Measurements from ENCODE around the gene KNCN.

KNCN gene

GRCh38 chr1:46551597-46552095 lies at the start of gene KNCN:
Gene KNCN (minus strand): TSS chr1:46551647. CDS start chr1:46551215, 432 bp downstream.
- DNase-seq (ENCODE audit: low spot score), result no peak

- DNase-seq (ENCODE audit: low spot score), result no peak
Measured at GRCh38 chr1:46599059-46599970, 47.9 kb upstream of the KNCN start.

GRCh38 chr1:46596846-46597245 lies 45.4 kb upstream of the KNCN start:
- no peak for DNase-seq (ENCODE audit: low spot score)

GRCh38 chr1:46596036-46596435 lies 44.6 kb upstream of the KNCN start:
- DNase-seq (ENCODE audit: low spot score), result no peak

GRCh38 chr1:46595127-46595526 lies 43.7 kb upstream of the KNCN start:
- DNase-seq (ENCODE audit: low spot score), result peak; percentile 33

- DNase-seq (ENCODE audit: low spot score), result no peak
Measured at GRCh38 chr1:46594063-46594462, 42.6 kb upstream of the KNCN start.

- no peak for DNase-seq (ENCODE audit: low spot score)
Measured at GRCh38 chr1:46592823-46593222, 41.4 kb upstream of the KNCN start.

GRCh38 chr1:46589529-46589928 lies 38.1 kb upstream of the KNCN start:
- DNase-seq (ENCODE audit: low spot score), result no peak

GRCh38 chr1:46587069-46587468 lies 35.6 kb upstream of the KNCN start:
- DNase-seq (ENCODE audit: low spot score), result no peak

- no peak for DNase-seq (ENCODE audit: low spot score)
Measured at GRCh38 chr1:46585312-46585938, 34.0 kb upstream of the KNCN start.

GRCh38 chr1:46583494-46583893 lies 32.0 kb upstream of the KNCN start:
- no peak for DNase-seq (ENCODE audit: low spot score)

GRCh38 chr1:46582972-46583371 lies 31.5 kb upstream of the KNCN start:
- DNase-seq (ENCODE audit: low spot score), result no peak

- no peak for DNase-seq (ENCODE audit: low spot score)
Measured at GRCh38 chr1:46581681-46582455, 30.4 kb upstream of the KNCN start.

GRCh38 chr1:46580140-46580903 lies 28.9 kb upstream of the KNCN start:
- DNase-seq (ENCODE audit: low spot score), result no peak

- DNase-seq (ENCODE audit: low spot score), result no peak
Measured at GRCh38 chr1:46577671-46578070, 26.2 kb upstream of the KNCN start.

GRCh38 chr1:46576596-46576995 lies 25.1 kb upstream of the KNCN start:
- DNase-seq (ENCODE audit: low spot score), result no peak

- no peak for DNase-seq (ENCODE audit: low spot score)
Measured at GRCh38 chr1:46575778-46576177, 24.3 kb upstream of the KNCN start.

GRCh38 chr1:46575300-46575699 lies 23.9 kb upstream of the KNCN start:
- no peak for DNase-seq (ENCODE audit: low spot score)

- DNase-seq (ENCODE audit: low spot score), result no peak
Measured at GRCh38 chr1:46571691-46572225, 20.3 kb upstream of the KNCN start.

- DNase-seq (ENCODE audit: low spot score), result no peak
Measured at GRCh38 chr1:46569884-46570725, 18.7 kb upstream of the KNCN start.
